ENCODE results near the gene HSPH1.

- no peak for TF ChIP-seq CEBPB (IDR thresholded peaks at IDR 0.05; ENCODE audit: low read depth)
- no peak for TF ChIP-seq POLR2A (IDR thresholded peaks at IDR 0.05; ENCODE audit: borderline replicate concordance, extremely low read depth, insufficient read depth, insufficient read length)
- no peak for TF ChIP-seq EZH2 (IDR thresholded peaks at IDR 0.05)
- no peak for TF ChIP-seq FOSL1 (IDR thresholded peaks at IDR 0.05; ENCODE audit: low read depth)
- TF ChIP-seq TCF7L2 (IDR thresholded peaks at IDR 0.05; ENCODE audit: borderline replicate concordance, extremely low read depth, insufficient read depth, insufficient read length): no peak
- no peak for TF ChIP-seq CTCF (IDR thresholded peaks at IDR 0.05 in 2 of 3, conservative IDR thresholded peaks at IDR 0.05 in 1 of 3; ENCODE audit: borderline replicate concordance in 1 of 3, insufficient read depth in 1 of 3, low read depth in 2 of 3, low read length in 2 of 3)
- no peak for TF ChIP-seq SIN3A (IDR thresholded peaks at IDR 0.05; ENCODE audit: low read depth)
- no peak for TF ChIP-seq ZBTB33 (IDR thresholded peaks at IDR 0.05; ENCODE audit: extremely low read depth, insufficient replicate concordance, low read length)
- TF ChIP-seq MAX (IDR thresholded peaks at IDR 0.05): no peak
- no peak for TF ChIP-seq REST (IDR thresholded peaks at IDR 0.05; ENCODE audit: low read depth)
Observed at GRCh38 chr13:31116224-31116623, 45.5 kb downstream of the HSPH1 start.
